SK-N-MC (cell line): ENCODE data around the gene HEMK1.

Experiments used
- EZH2 ChIP-seq: fragments of 200-600 bp; sonication (generic); IDR thresholded peaks from one replicate; pipeline ENCODE4 v1.6.1; 2017; ENCODE audit warnings: antibody characterized with exemption
- POLR2AphosphoS5 ChIP-seq: IDR thresholded peaks from 2 replicates; pipeline ENCODE4 v1.6.1; 2012; ENCODE audit warnings: mild to moderate bottlenecking, low read depth, low read length, borderline replicate concordance

DNA sequence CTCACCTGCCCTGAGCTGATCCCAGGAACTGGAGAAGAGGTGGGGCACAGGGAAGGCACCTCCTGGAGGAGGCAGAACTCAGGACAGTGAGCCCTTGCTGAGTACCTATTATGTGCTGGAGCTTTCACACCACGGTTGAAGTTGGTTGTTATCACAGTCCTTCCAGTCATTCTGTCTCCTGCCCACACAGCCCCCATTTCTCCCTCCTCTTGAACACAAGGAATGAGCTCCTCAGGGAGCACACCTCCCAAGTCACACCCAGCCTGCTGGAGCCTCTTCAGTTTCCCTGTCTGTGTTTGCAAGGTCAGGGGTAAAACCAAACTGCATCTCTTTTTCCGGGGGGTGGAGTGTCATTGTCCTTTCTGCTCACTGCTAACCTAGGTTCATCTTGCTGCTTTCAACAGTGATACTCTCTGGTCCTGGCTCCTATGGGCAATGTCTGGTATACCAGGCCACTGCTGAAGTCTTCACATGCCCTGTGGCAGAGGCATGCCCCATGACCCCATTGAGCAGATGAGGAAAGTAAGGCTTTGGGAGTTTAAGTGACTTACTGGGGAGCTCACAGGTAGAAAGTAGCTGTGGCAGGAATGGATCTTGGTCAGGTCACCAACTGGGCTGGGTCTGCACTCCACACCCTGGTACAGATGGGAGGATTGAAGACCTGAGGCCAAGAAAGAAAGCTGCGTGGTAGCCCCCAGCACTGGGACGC lies 31.7 kb upstream of the HEMK1 start:
- TF ChIP-seq EZH2: no peak
- no peak for TF ChIP-seq POLR2AphosphoS5
